GM10266 (cell line): ENCODE measurements around the gene NEBL.

Experiments used
- DNase-seq: peaks from one replicate; pipeline ENCODE4 v3.0.0; 2012; ENCODE audit errors: extremely low spot score
- TF ChIP-seq, protein P1 (sequence below): IDR thresholded peaks from 2 replicates; pipeline ENCODE4 v1.5.1; 2012; ENCODE audit warnings: mild to moderate bottlenecking, low read depth; ENCODE audit not compliant: control insufficient read depth, insufficient read depth; ENCODE audit errors: missing control alignments

NEBL gene

DNA sequence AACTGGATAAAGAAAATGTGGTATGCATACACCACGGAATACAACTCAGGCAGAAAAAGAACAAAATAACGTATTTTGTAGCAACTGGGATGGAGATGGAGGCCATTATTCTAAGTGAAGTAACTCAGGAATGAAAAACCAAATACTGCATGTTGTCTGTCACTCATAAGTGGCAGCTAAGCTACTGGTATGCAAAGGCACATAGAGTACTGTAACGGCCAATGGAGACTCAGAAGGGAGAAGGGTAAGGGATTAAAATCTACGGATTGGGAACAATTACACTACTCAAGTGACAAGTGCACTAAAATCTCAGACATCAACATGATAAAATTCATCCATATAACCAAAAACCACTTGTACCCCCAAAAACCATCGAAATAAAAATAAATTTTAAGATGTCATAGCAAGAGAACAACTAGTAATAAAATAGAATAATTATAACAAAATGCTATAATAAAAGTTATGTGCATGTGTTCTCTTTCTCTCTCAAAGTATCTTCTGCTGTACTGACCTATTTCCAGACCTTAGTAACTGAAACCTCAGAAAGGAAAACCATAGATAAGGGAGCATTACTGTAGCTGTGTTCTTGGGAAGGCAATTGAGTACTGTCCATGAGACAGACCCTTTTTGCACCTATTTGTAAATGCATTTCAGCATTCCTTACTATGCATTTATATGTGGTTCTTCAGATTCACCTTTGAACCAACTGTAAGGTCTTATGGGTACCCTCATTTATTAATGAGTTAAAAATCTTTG is 6.7 kb upstream of the NEBL start:
- TF ChIP-seq, protein P1, sequence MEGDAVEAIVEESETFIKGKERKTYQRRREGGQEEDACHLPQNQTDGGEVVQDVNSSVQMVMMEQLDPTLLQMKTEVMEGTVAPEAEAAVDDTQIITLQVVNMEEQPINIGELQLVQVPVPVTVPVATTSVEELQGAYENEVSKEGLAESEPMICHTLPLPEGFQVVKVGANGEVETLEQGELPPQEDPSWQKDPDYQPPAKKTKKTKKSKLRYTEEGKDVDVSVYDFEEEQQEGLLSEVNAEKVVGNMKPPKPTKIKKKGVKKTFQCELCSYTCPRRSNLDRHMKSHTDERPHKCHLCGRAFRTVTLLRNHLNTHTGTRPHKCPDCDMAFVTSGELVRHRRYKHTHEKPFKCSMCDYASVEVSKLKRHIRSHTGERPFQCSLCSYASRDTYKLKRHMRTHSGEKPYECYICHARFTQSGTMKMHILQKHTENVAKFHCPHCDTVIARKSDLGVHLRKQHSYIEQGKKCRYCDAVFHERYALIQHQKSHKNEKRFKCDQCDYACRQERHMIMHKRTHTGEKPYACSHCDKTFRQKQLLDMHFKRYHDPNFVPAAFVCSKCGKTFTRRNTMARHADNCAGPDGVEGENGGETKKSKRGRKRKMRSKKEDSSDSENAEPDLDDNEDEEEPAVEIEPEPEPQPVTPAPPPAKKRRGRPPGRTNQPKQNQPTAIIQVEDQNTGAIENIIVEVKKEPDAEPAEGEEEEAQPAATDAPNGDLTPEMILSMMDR, result no peak
- DNase-seq, result no peak

DNA sequence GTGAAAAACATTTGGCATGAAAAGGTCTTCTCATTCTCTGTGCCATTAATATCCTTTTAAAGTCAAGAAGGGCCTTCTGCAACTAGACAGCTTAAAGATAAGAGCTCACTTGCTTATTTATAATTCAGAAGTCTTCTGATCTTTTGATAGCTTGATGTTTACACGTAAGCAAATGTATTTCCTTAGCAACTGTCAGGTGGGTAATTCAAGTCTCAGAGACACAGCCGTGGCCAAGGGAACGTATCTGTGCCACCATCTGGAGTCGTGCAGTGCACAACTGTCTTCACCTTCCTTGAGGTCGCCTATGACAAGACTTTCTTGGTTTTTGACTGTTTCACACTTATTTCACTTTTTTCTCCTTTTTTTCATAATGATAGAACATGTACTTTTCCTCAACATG is 4.0 kb upstream of the NEBL start:
- TF ChIP-seq, protein P1, result no peak
- DNase-seq, result no peak

GRCh38 chr10:20898866-20899535 is 1.9 kb upstream of the NEBL start:
- TF ChIP-seq, protein P1, result no peak
- DNase-seq, result no peak

GRCh38 chr10:20893297-20893696 is 3.8 kb downstream of the NEBL start:
- DNase-seq, result no peak
- TF ChIP-seq, protein P1, result no peak

DNA sequence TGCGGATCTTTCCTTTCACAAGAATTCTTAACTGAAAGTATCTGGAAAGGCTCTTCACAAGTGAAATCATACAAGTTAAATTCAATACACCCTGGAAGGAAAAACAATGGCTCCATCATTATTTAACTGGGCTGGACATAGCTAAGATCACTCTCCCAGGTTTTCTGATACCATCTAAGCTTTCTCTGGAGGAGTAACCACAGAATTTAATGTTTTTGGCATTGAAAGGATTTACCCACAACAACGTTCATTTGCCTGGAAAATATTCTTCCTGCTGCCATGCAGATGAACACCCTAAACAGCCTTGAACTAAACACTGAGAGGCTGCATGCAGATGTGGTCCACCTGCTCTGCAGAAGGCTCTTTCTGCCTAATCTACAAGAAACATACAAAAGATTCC is 4.3 kb downstream of the NEBL start:
- TF ChIP-seq, protein P1, result no peak
- no peak for DNase-seq

DNA sequence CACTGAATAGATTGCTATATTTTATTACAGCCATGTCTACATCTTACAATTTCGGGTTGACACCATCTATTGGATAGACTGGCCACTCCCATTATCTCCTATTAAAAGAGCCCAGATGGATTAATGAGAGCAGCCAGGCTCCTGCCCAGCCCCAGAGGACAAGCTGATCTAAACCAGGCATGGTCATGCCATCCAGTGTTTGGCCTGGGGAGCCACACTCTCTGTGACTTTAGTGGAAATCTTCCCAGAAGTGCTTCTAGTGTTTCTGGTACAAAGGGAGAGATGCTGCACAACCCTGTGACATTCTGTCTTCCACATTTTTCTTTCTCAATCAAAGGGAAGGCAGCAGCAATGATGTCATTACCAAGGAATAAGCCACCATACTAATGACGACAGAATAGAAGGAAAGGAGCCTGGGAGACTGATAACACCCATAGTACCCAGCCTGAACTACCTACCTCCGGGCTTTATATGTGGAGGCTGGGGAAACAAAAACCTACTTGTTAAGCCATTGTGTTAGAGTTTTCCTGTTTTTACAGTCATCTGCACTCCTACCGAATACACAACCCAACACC is 5.0 kb downstream of the NEBL start:
- TF ChIP-seq, protein P1, result no peak
- no peak for DNase-seq

- no peak for DNase-seq
- TF ChIP-seq, protein P1, result no peak
Measured at GRCh38 chr10:20891338-20891714, 5.8 kb downstream of the NEBL start.
